ENCODE data around the gene NT5DC3. TPM values are rescaled to one million over a fixed set of nuclear protein-coding genes. Genes with fewer than 3 reads are reported as not detected.

NT5DC3 gene
- total and polyA plus RNA-seq, 2 of the 13 experiments (the other 11 are each of a cell fraction or from before 2014, with no cell fraction given), result 3.2 to 6.6 TPM

GRCh38 chr12:103838254-103838914, 2.6 kb downstream of the NT5DC3 start (continued):
- TF ChIP-seq ZNF318 (CRISPR knock-in tag; IDR thresholded peaks at IDR 0.05), result no peak
- no peak for TF ChIP-seq SMAD9 (CRISPR knock-in tag; IDR thresholded peaks at IDR 0.05)
- TF ChIP-seq ZNF343 (CRISPR knock-in tag; IDR thresholded peaks at IDR 0.05), result no peak
- no peak for TF ChIP-seq IRF1 (CRISPR knock-in tag; IDR thresholded peaks at IDR 0.05; ENCODE audit: low read depth)
- TF ChIP-seq ZNF850 (CRISPR knock-in tag; conservative IDR thresholded peaks at IDR 0.05), result no peak
- peak; percentile 80 for TF ChIP-seq RXRB (CRISPR knock-in tag; IDR thresholded peaks at IDR 0.05; ENCODE audit: borderline replicate concordance)
- TF ChIP-seq NFRKB (IDR thresholded peaks at IDR 0.05), result no peak
- TF ChIP-seq ZNF780A (CRISPR knock-in tag; IDR thresholded peaks at IDR 0.05), result no peak
- TF ChIP-seq HNRNPK (IDR thresholded peaks at IDR 0.05; ENCODE audit: low read depth, low read length, poor library complexity, severe bottlenecking), result no peak
- no peak for TF ChIP-seq MAZ (IDR thresholded peaks at IDR 0.05; ENCODE audit: borderline replicate concordance, low read depth, low read length)
- TF ChIP-seq MAZ (CRISPR knock-in tag; IDR thresholded peaks at IDR 0.05; ENCODE audit: low read depth), result no peak
- no peak for TF ChIP-seq ZNF276 (CRISPR knock-in tag; IDR thresholded peaks at IDR 0.05; ENCODE audit: low read depth)
- TF ChIP-seq GATA4 (IDR thresholded peaks at IDR 0.05; ENCODE audit: borderline replicate concordance, low read depth), result no peak
- no peak for TF ChIP-seq NR0B2 (CRISPR knock-in tag; IDR thresholded peaks at IDR 0.05)
- no peak for TF ChIP-seq PBX3 (CRISPR knock-in tag; IDR thresholded peaks at IDR 0.05; ENCODE audit: borderline replicate concordance)

Measured in HepG2 (cell line).